Measurements from ENCODE around the gene GRAMD2B.
"Not testable (repeated sequence)": the region's sequence is repeated elsewhere in the genome, so short reads cannot be mapped to it uniquely, and the experiment has no call there.

GRAMD2B gene

GRCh38 chr5:126516133-126516532 is 92.9 kb downstream of the GRAMD2B start:
- no peaks in the 10 kb centered on the region for H3K27me3 ChIP-seq (ENCODE audit: insufficient read depth, low read length)
- no peaks in the 10 kb centered on the region for H3K79me2 ChIP-seq (ENCODE audit: insufficient read depth, low read length)
- H2AFZ ChIP-seq (ENCODE audit: low read length): no peak overlapping the region
- H3K9me3 ChIP-seq (ENCODE audit: low read length): no peaks in the 10 kb centered on the region
- H3K9me2 ChIP-seq (ENCODE audit: low read depth, low read length): no peaks in the 10 kb centered on the region
- H3K27ac ChIP-seq (ENCODE audit: low read depth, low read length, poor library complexity, severe bottlenecking): no peak overlapping the region
- no peaks in the 10 kb centered on the region for H3K36me3 ChIP-seq (ENCODE audit: insufficient read depth, low read length)
- no peaks in the 10 kb centered on the region for H4K20me1 ChIP-seq (ENCODE audit: insufficient read depth, low read length)
- no peak overlapping the region for H3K4me2 ChIP-seq (ENCODE audit: low read length)
- H3F3A ChIP-seq (ENCODE audit: insufficient read depth, low read length): no peaks in the 10 kb centered on the region
- H3K4me3 ChIP-seq (ENCODE audit: low read depth, low read length, poor library complexity, severe bottlenecking): no peak overlapping the region
- TF ChIP-seq EZH2 (IDR thresholded peaks at IDR 0.05; ENCODE audit: borderline replicate concordance, low read length): no peak
- no peak for TF ChIP-seq CTCF (IDR thresholded peaks at IDR 0.05; ENCODE audit: low read length)
- H3K9ac ChIP-seq (ENCODE audit: low read length): no peak overlapping the region
- no peaks in the 10 kb centered on the region for H3K4me1 ChIP-seq (ENCODE audit: insufficient read depth, low read length, severe bottlenecking)

GRCh38 chr5:126516852-126517251 is 93.6 kb downstream of the GRAMD2B start:
- H3K4me2 ChIP-seq (ENCODE audit: low read length): no peak overlapping the region
- H3K4me1 ChIP-seq (ENCODE audit: insufficient read depth, low read length, severe bottlenecking): no peaks in the 10 kb centered on the region
- H3K27ac ChIP-seq (ENCODE audit: low read depth, low read length, poor library complexity, severe bottlenecking): no peak overlapping the region
- no peaks in the 10 kb centered on the region for H3K79me2 ChIP-seq (ENCODE audit: insufficient read depth, low read length)
- no peak overlapping the region for H2AFZ ChIP-seq (ENCODE audit: low read length)
- H3K4me3 ChIP-seq (ENCODE audit: low read depth, low read length, poor library complexity, severe bottlenecking): no peak overlapping the region
- no peak for TF ChIP-seq EZH2 (IDR thresholded peaks at IDR 0.05; ENCODE audit: borderline replicate concordance, low read length)
- no peak for TF ChIP-seq CTCF (IDR thresholded peaks at IDR 0.05; ENCODE audit: low read length)
- H3K9ac ChIP-seq (ENCODE audit: low read length): no peak overlapping the region
- H3F3A ChIP-seq (ENCODE audit: insufficient read depth, low read length): no peaks in the 10 kb centered on the region
- H4K20me1 ChIP-seq (ENCODE audit: insufficient read depth, low read length): no peaks in the 10 kb centered on the region
- H3K9me2 ChIP-seq (ENCODE audit: low read depth, low read length): no peaks in the 10 kb centered on the region
- H3K27me3 ChIP-seq (ENCODE audit: insufficient read depth, low read length): no peaks in the 10 kb centered on the region
- no peaks in the 10 kb centered on the region for H3K36me3 ChIP-seq (ENCODE audit: insufficient read depth, low read length)
- no peaks in the 10 kb centered on the region for H3K9me3 ChIP-seq (ENCODE audit: low read length)

GRCh38 chr5:126519223-126519622 is 96.0 kb downstream of the GRAMD2B start:
- not testable (repeated sequence) for H3K4me1 ChIP-seq (ENCODE audit: insufficient read depth, low read length, severe bottlenecking); H3K9me3 ChIP-seq (ENCODE audit: low read length); H3K27ac ChIP-seq (ENCODE audit: low read depth, low read length, poor library complexity, severe bottlenecking); H3K4me3 ChIP-seq (ENCODE audit: low read depth, low read length, poor library complexity, severe bottlenecking); H3K27me3 ChIP-seq (ENCODE audit: insufficient read depth, low read length); H3K4me2 ChIP-seq (ENCODE audit: low read length); H3K79me2 ChIP-seq (ENCODE audit: insufficient read depth, low read length); H4K20me1 ChIP-seq (ENCODE audit: insufficient read depth, low read length); H3K36me3 ChIP-seq (ENCODE audit: insufficient read depth, low read length); H3K9me2 ChIP-seq (ENCODE audit: low read depth, low read length); H2AFZ ChIP-seq (ENCODE audit: low read length); H3F3A ChIP-seq (ENCODE audit: insufficient read depth, low read length); H3K9ac ChIP-seq (ENCODE audit: low read length)
